GM10847 (cell line): ENCODE data around the gene CDH20.

ENCODE experiments used
- POLR2A ChIP-seq: IDR thresholded peaks from 2 replicates; pipeline ENCODE4 v1.6.1; 2011; ENCODE audit not compliant: insufficient read length; ENCODE audit errors: extremely low read depth

CDH20 gene

DNA sequence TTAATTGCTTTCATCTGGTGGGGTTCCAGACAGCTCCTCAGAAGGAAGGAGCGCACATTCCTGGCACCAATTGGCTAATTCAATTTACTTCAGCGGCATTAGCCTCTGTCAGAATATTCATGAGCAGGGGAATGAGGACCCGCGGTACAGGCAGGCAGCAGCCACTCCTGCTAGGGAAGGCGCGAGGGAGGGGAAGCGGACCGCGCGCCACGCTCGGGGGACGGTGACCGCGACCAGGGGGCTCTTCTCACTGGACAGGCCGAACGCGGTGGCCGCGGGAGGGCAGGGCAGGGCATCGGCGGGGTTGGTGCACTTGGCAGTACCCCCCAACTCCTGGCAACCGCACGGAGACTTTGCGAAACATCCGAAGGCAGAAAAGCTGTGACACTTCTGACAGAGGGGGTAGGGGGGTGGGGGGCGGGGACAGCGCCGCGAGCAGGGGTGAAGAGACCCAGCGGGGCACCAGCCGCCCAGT, at the start of gene CDH20:
CDH20 (plus strand) TSS at position 160 of the 475 bp plus-strand sequence.
- no peak for TF ChIP-seq POLR2A

DNA sequence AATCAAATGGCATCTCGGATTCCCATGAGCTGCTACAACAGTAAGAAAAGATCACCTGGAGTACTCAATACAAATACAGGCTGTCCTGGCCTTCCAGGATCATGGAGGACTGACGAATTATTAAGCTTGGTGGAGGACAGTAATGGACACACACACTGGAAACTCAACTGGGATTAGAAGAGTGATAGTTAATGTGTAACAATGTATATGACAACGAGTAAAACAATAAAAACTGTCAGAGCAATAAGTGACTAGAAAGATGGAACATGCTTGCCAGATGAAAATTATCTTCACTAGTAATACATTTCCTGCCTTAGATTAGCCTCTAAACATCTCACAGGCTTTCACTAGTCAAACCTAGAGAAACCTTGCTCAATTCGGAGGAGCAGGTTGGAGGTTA, 49.2 kb upstream of the CDH20 start:
- no peak for TF ChIP-seq POLR2A

GRCh38 chr18:61285777-61286176, 47.5 kb upstream of the CDH20 start:
- no peak for TF ChIP-seq POLR2A

DNA sequence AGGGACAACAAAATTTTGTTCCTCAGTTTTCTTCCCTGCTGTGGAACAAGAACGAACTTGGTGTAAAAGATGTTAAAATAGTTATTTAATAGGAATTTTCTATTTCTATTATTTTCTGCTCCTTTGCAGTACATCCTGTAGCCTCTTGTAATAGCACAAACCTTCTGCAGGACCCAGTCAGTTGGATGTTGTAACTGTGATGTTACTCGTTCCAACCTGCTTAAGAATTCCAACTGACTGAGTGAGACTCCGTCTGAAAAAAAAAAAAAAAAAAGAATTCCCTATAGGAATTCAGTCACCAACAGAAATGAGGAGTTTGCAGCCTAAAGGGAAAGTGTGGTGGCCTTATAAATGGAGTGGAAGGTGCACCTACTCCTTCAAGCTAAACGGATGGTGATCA, 46.4 kb upstream of the CDH20 start:
- TF ChIP-seq POLR2A, result no peak

- no peak for TF ChIP-seq POLR2A
Measured at GRCh38 chr18:61290616-61291015, 42.6 kb upstream of the CDH20 start.

DNA sequence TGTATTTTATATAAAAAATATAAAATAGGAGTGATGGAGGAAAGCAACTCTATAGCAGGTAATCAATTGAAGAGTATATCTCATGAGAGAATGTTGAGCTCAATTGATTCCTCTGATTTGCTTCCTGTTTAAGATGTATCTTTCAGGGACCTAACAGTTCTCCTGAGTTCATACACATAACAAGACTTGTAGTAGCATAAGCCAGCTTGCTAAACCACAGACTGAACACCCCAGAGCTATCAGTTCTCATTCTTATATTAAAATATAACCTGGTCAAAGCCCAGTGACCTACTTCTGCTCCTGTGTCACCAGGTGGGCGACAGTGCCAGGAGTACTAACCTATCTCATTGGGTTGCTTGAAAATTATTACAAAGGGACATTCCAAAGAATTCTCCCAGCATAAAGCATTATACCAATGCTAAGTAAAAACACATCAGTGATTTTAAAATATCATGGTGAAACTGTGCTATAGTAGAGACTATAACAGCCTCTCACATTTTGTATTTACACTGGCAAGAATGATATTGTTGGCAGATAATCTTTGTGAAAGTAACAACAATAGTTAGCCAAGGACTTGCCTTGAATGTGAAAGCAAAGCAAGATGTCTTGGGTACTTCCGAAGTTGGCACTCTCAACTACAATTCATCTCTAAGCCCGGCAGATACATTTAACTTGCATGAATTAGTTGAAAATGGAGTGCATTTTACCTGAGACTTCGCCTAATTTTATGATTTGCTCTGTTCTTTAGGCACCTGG, 40.8 kb upstream of the CDH20 start:
- no peak for TF ChIP-seq POLR2A

GRCh38 chr18:61295153-61295552, 38.1 kb upstream of the CDH20 start:
- no peak for TF ChIP-seq POLR2A

GRCh38 chr18:61308004-61308403, 25.2 kb upstream of the CDH20 start:
- no peak for TF ChIP-seq POLR2A

DNA sequence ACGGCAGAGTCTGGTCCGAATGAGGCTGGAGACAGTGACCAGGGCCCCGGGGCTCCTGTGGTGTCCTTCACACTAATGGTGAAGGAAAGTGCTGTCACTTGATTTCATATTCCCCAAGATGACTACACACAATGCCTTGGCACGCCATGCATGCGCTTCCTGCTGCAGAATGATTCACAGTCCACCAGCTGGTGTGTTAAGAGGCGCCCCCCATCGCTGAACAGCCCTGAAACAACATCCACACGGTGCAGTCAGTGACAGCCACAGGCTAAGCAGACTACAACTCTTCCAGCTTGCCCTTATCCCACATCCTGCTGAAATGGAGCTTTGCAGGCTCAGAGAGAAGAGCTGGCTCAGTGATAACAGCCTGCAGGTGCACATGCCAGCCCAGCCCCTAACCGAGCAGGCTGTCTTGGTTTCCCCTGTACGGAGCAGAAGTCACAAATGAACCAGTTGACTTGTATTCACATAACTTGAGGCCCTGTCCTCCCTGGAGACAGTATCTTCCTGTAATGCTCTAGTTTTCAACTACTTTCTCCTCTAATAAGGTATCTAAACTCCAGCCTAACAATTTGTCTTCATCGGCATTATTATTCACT, 24.3 kb upstream of the CDH20 start:
- TF ChIP-seq POLR2A, result no peak

DNA sequence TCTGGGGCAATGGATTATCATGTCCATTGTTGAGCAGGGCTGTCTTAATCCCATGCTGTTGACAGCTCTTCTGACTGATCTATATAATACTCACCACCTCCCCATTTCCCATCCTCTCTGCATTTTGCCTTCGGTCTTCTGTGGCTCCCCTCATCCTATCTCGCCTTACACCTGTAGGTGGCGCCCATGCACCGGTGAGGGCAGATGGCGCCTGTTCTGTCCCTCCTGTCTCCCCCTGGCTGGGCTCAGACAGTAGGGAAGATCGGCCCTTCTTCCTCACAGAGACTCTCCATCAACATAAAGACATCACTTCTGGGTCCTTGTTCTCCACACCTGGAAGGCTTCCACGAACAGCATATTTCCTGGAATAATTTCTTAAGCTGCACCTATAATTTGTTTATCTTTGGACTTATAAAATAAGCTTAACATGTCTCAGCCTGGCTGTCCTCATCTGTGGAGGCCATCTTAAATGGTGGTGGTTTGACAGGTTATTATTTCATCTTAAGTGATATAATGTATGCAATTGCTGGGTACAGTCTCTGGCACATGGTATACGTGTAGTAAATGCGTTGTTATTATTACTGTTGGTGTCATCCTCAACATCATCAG, 10.9 kb upstream of the CDH20 start:
- no peak for TF ChIP-seq POLR2A

DNA sequence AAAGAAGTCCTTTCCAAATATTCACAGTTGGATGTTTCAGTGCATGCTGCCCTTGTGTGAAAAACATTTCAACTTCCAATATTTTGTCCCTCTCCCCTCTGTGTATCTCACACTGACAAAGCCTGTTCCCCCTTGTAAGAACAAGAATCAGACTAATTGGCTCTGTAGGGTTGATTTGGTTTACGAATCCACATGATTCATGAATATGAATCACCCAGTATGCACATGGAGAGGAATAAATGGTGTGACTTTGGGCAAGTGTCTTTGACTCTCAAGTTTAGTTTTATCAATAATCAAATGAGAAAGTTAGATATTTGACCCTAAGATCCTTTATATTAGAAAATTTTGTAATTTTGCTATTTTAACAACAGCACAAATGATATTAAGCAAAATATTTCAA, 9.3 kb upstream of the CDH20 start:
- TF ChIP-seq POLR2A, result no peak

DNA sequence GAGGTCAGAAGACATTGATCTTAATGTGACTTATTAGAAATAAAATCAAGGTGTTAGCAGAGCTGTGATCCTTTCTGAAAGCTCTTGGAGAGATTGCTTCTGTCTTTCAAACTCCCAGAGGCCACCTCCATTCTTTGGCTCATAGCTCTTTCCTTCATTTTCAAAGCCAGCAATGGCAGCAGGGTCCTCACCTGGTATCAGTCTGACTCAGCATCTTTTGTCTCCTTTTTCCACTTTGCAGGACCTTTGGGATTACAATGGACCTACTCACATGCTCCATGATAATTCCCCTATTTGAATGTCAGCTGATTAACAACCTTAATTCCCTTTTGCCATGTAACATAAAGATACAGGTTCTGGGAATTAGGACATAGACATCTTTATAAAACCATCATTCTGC, 6.8 kb upstream of the CDH20 start:
- TF ChIP-seq POLR2A, result no peak

DNA sequence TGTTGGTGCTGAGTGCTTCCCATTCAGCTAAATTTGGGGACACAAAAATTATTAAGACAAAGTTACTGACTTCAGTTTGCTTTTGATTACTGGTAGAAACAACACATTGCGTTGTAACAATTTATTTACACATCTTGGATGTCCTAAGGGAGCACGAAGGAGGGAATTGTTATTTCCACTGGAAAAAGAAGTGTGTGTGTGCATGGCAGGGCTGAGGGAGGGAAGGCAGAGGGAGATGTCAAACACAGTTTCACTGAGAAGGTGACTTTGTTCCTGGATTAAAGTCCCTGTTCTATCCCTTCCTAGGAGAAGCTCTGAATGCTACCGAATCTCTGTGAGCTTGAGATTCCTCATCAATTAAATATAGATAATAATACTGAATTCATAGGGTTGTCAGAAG, 3.8 kb upstream of the CDH20 start:
- TF ChIP-seq POLR2A, result no peak

DNA sequence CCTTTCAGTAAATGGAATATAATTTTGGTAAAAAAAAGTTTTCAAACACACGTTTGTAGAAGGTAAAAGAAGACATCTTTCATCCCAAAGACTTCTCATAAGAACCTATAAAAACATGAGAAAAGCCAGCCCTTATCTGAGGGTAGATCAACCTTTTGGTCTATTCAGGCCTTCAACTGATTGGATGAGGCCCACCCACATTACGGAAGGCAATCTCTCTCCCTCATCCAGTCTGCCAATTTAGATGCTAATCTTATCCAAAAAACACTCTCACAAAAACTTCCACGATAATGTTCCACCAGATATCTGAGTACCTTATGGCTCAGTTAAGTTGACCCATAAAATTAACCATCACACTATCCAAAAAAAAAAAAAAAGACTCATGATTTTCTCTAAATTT, 2.2 kb upstream of the CDH20 start:
- TF ChIP-seq POLR2A, result no peak

GRCh38 chr18:61333746-61334490, 688 bp downstream of the CDH20 start:
- TF ChIP-seq POLR2A, result no peak

- TF ChIP-seq POLR2A, result no peak
Measured at GRCh38 chr18:61334491-61334850, 1.2 kb downstream of the CDH20 start.

DNA sequence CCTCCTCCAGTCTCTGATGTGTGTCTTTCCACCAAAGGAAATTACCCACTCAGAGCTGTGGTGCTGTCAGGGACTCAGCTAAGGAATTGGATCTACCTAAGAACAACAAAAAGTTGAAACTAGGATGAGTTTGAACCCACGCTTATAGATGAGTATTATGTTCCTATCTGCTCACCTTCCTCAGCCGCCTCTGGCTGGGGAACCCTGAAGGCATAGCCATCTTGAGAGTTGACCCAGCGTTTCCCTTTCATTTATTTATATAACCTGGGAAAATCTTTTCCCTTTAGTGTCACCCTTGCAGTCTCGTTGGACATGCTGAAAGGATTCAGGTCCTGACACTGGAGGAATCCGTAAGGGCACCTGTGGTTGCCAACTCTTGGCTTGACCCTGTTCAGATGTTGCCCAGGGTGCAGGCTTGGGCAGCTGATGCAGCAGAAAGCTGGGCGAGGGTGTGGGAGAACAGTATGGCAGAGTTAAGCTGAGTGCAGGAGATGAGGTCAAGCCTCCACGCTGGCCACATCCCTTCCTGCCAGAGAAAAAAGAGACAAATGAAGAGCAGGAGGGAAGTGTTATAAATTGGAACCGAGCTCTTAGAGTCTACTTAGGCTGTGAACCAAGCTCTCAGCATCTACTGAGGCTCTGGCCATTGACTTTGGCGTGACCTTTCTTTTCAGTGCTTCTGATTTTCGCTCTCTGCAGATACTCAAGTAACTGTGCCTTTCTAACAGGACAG, 1.9 kb downstream of the CDH20 start:
- no peak for TF ChIP-seq POLR2A
